HPDE6-E6E7 (cell line): ENCODE data around the gene ATP6V0E2.

Source experiments
- DNase-seq: peaks from one replicate; pipeline ENCODE4 v3.0.0; 2011; ENCODE audit warnings: missing footprints; ENCODE audit errors: extremely low spot score

ATP6V0E2 gene

DNA sequence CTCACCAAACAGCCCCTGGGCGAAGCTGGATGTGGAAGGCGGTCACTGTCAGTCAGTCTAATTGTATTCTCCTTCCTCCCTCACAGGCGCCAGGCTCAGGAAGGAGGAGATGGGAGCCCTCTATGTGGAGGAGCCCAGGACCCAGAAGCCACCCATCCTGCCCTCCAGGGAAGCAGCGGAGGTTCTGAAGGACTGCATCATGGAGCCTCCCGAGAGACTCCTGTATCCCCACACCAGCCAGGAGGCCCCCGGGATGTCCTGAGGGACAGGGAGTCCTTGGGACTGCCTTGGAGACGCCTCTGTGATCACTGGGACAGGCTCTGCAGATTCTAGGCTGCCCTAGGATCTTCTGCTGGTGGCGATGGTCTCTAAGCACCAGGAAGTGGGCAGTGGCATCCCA, 9.7 kb upstream of the ATP6V0E2 start:
- no peak for DNase-seq

- no peak for DNase-seq
These were observed 9.0 kb upstream of the ATP6V0E2 start for GRCh38 chr7:149864751-149865150.

GRCh38 chr7:149865437-149865836, 8.3 kb upstream of the ATP6V0E2 start:
- DNase-seq: no peak

DNA sequence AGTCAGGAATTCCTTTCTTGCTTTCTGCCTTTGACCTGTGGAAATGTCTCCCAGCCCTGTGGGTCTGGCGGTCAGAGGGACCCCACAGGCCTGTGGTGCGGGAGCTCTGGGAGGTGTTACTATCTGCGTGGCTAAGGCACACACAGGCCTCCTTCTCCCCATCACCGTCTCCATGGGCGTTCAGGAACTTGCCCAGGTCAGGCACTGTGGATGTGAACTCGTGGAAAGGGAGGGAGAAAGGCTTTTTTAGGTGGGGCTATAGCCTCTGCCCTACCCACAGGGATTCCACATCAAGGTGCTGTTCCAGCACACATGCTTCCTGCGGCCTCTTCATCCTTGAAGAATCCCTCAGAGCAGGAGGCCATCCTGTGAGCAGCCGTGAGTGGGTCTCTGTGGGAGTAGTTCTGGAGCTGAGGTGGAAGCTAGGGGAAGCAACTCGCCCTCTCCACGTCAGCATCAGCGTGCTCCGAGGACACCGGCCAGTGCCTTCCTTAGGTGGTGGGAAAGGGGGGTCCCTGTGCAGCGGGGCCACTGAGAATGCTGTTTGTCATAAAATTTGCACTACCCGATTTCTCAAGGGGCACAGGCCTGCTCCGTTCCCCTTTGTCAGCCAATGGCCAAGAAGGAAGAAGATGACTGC, 7.5 kb upstream of the ATP6V0E2 start:
- no peak for DNase-seq

- no peak for DNase-seq
These were observed 6.9 kb upstream of the ATP6V0E2 start for GRCh38 chr7:149866779-149867447.

- DNase-seq: no peak
These were observed 5.8 kb upstream of the ATP6V0E2 start for GRCh38 chr7:149867762-149868622.

DNA sequence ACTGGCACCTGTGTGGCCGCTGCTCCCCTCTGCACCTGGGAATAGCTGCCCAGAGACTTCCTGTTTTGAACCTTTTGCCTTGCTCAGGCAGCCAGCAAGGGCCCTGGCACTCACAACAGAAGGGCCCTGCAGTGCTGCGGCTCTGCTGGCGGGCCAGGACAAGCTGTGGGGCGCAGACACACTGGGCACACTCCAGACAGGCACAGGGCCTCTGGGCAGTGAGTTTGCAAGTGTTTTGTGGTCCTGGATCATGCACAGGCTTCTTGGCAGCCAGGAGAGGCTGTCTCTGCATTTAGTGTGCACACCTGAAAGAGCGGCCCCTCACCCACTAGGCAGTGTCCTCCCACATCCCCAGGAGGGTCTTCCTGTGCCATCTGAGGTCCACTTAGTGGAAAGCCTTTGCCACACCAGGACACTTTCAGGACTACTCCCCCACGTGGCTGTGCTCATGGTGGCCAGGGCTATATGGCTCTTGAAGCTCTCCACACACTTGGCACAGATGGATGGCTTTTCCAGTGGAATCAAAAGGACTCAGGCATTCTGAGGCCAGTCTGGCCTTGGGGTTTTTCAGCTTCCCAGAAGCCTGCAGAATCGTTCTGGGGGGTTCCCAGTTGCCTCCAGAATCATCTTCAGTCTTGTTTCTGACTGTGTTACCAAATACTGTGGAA, 5.0 kb upstream of the ATP6V0E2 start:
- DNase-seq: no peak

- DNase-seq: no peak
These were observed 4.5 kb upstream of the ATP6V0E2 start for GRCh38 chr7:149869291-149869650.

GRCh38 chr7:149869867-149870266, 3.9 kb upstream of the ATP6V0E2 start:
- no peak for DNase-seq

DNA sequence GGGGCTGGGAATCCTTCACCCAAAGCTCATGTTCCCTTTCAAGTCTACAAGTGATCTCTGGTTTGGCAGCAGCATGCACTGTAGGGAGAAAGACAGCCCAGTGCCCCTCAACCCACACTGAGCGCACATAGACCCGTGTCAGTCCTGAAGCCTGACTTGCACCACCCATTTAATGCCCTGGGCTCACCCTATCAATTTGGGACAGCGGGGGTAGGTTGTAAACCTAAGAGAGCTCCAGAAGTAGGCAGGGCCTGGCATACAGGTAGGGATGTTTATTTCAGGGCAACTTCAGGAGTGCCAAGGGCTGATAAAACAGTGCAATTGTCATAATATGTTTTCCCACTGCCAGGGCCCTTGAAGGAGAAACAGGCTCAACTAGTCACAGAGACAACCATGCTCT, 3.5 kb upstream of the ATP6V0E2 start:
- no peak for DNase-seq

DNA sequence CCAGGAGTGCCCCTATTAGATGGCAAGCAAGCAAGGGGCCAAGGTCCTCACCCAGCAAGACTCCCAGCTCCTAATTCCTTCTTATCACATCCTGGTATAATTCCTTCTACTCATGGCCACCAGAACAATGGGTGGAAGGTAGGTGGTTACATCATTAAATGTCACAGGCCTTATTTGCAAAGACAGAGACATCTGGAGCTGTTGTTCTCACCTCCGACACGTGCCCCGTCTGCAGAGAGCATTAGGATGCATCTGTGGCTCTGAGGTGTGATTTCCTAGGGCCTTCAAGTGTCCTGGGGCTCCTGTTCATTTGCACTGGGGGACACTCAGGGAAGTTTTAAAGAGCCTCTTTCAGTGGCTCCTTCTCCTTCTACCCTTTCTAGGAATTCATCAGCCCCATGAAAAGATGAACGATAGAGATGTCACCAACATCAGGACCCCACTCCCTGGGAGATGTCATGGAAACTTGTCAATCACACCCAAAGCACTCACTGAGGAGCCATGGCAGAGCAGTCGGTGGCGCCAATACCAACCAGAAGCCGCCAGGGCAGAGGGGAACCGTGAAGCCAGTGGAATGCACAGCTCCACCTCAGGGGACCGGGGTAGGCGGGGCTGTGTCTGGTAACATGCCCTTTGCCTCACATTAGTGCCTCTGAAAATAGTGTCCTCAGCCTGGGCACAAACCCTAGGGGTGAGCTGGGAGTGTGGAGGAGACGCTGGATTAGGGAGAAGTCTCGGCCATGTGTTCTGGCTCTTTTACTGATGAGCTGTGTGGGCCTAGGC, 2.9 kb upstream of the ATP6V0E2 start:
- DNase-seq: no peak

DNA sequence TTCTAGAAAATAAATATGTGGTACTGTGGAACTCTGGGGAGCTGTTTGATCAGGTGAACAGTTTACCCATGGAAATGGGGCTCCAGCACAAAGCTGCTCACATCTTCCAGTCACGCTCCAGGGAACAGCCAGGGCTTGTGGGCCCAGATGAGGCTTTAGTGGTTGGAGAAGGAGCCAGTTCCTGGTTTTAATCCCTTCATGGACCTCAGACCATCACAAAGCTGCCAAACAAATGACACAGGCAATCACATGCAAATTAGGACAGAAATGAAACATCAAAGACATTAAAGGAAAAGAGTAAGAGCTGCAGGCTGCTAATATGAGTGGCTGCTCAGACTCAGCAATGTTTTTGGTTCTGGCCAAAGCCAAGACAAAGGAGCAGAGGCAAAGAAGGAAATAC, 2.2 kb upstream of the ATP6V0E2 start:
- DNase-seq: no peak

GRCh38 chr7:149872419-149873073, 1.2 kb upstream of the ATP6V0E2 start:
- DNase-seq: peak; percentile 86

GRCh38 chr7:149873970-149874643, 338 bp downstream of the ATP6V0E2 start:
- DNase-seq: no peak

DNA sequence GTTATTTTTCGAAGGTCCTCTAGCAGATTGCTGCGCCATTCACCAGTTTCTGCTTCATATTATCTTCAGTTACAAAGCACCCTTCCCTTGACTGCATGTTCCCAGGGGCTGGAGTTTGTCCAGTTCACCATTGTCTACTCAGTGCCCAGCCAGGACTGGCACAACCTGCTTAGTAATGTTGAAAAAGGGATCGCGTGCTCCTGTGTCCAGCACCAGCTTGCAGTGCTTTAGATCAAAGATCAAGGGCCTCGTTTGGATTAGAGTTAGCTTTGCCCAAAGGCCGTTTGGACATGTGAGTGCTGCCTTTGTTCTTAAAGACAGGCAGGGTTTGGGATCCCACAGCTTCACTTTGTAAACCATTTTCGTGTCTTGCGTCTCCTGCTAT, 867 bp downstream of the ATP6V0E2 start:
- no peak for DNase-seq

DNA sequence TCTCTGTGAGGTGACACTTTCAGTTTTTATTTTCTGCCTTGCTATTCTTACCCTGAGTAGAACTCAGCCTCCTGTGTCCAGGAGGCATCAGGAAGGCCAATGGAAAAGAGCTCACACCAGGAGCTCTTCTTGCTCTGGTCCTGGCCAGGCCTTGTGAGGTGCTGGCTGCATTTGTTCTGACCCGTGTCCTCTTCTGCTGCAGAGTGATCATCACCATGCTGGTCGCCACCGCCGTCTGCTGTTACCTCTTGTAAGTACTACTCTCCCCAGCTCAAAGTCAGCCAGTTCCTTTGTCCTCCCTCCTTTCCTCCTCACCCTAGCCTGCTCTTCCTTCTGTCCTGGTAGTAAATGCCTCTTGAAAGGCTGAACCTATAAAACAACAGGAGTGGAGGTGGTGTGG, 1.6 kb downstream of the ATP6V0E2 start:
- no peak for DNase-seq

DNA sequence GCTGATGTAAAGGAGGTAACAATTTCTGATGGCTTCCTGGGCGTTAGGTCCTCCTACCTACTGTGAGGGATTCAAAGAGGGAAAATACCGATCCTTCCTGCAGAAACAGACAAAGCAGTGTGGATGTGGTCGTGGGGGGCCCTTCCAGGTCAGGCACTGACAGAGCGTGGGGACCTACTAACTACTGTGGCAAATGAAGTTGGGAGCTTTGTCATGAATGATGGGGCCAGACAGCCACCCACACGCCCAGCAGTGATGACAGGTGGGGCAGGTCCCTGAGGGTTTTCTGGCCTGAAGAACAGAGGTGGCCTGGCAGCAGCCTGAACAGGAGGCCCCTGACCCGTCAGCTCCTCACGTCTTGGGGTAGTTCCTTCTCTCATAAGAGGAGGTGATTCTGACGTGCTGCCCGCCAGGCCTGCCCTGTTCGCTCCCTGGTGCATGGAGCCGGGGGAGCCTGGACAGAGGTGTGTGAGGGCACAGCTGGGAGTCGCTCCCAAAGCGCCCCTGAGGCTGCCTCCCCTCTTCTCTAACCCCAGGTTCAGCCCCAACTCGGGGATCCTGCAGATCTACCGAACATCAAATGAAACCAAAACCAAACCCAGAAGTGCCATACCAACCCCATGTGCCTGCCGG, 4.2 kb downstream of the ATP6V0E2 start:
- no peak for DNase-seq

GRCh38 chr7:149878523-149878921, 4.8 kb downstream of the ATP6V0E2 start:
- DNase-seq: no peak

DNA sequence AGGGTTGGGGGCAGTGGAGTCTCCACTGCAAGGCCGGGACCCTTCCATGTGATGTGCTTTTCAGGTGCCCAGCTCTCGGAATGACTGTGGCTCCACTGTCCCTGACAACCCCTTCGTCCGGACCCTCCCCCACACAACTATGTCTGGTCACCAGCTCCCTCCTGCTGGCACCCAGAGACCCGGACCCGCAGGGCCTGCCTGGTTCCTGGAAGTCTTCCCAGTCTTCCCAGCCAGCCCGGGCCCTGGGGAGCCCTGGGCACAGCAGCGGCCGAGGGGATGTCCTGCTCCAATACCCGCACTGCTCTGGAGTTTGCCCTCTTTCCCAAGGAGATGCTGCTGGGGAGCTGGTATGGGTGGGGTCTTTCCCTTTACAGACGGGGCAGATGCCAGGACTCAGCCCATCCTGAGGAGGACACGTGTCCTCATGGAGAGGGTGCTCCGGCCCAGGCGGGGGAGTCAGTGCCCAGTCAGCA, 5.5 kb downstream of the ATP6V0E2 start:
- no peak for DNase-seq
